CD8-positive, alpha-beta memory T cell (primary cell): ENCODE measurements around the gene CTNNA3. TPM values are rescaled to one million over a fixed set of nuclear protein-coding genes. Genes with fewer than 3 reads are reported as not detected.

Source experiments
- CTCF ChIA-PET: fragments of 350-600 bp; sonication (Branson Sonifier 250); formaldehyde crosslinking; loops from one replicate; lab custom pipeline; 2021; ENCODE audit warnings: antibody characterized with exemption; lab: Charles Lee
- POLR2A ChIA-PET: fragments of 350-600 bp; sonication (Branson Sonifier 250); formaldehyde crosslinking; loops from one replicate; lab custom pipeline; 2021; ENCODE audit warnings: antibody characterized with exemption; lab: Charles Lee
- DNase-seq, 5 donors: peaks; one replicate each; pipeline versions ENCODE4 v3.0.0 to v3.0.0-alpha.2; 2020 to 2022; ENCODE audit warnings: mixed read lengths in 1 of 5
- H3K27ac ChIP-seq: one replicate; pipeline ENCODE4 v1.7.0; 2013; ENCODE audit warnings: low read depth, mild to moderate bottlenecking, low read length, moderate library complexity
- H3K27me3 ChIP-seq: 2 replicates; pipeline ENCODE4 v1.7.0; 2013; ENCODE audit warnings: low read length, mild to moderate bottlenecking; ENCODE audit not compliant: insufficient read depth, poor library complexity, severe bottlenecking
- H3K36me3 ChIP-seq: 2 replicates; pipeline ENCODE4 v1.7.0; 2013; ENCODE audit warnings: mild to moderate bottlenecking, low read length, moderate library complexity; ENCODE audit not compliant: insufficient read depth
- H3K4me1 ChIP-seq: 2 replicates; pipeline ENCODE4 v1.7.0; 2013; ENCODE audit warnings: mild to moderate bottlenecking, low read length, moderate library complexity; ENCODE audit not compliant: insufficient read depth
- H3K4me3 ChIP-seq: 2 replicates; pipeline ENCODE4 v1.7.0; 2013; ENCODE audit warnings: mild to moderate bottlenecking, low read length
- H3K9me3 ChIP-seq: 2 replicates; pipeline ENCODE4 v1.7.0; 2013; ENCODE audit warnings: mild to moderate bottlenecking, low read length
- H3K27ac Mint-ChIP-seq, 8 donors: one replicate each; pipeline ENCODE4 v1.8.0; 2020 to 2021; ENCODE audit warnings: mixed read lengths in 8 of 8, mild to moderate bottlenecking in 6 of 8, inconsistent platforms in 3 of 8, moderate library complexity in 3 of 8
- H3K27me3 Mint-ChIP-seq, 2 donors: one replicate each; pipeline ENCODE4 v1.8.0; 2020 to 2021; ENCODE audit warnings: mixed read lengths in 2 of 2, mild to moderate bottlenecking in 1 of 2, moderate library complexity in 1 of 2
- H3K36me3 Mint-ChIP-seq, 3 donors: one replicate each; pipeline ENCODE4 v1.8.0; 2020 to 2021; ENCODE audit warnings: mixed read lengths in 3 of 3, inconsistent platforms in 1 of 3, mild to moderate bottlenecking in 1 of 3
- H3K4me1 Mint-ChIP-seq, 3 donors: one replicate each; pipeline ENCODE4 v1.8.0; 2020 to 2021; ENCODE audit warnings: mixed read lengths in 3 of 3, inconsistent platforms in 1 of 3, mild to moderate bottlenecking in 1 of 3
- H3K4me3 Mint-ChIP-seq, 7 donors: one replicate each; pipeline ENCODE4 v1.8.0; 2020 to 2021; ENCODE audit warnings: mixed read lengths in 7 of 7, mild to moderate bottlenecking in 6 of 7, moderate library complexity in 4 of 7, inconsistent platforms in 2 of 7
- H3K9me3 Mint-ChIP-seq, 5 donors: one replicate each; pipeline ENCODE4 v1.8.0; 2020 to 2022; ENCODE audit warnings: mixed read lengths in 5 of 5, mild to moderate bottlenecking in 3 of 5, moderate library complexity in 2 of 5, inconsistent platforms in 1 of 5
- polyA plus RNA-seq: library from polyadenylated mRNA; unstranded; fragments of 300-500 nt; fragmentation: Illumina TruSeq; gene quantifications from one replicate; pipeline ENCODE4 v1.2.3, GENCODE V29; 2021
- total RNA-seq, 2 experiments: library from RNA; stranded (reverse); gene quantifications; one replicate each; pipeline ENCODE4 v1.2.3, GENCODE V29; 2021

Gene CTNNA3
- total and polyA plus RNA-seq, 3 experiments from 2014 or later, result 0.92 TPM; not detected in 2

- Mint-ChIP-seq H3K36me3 (no peaks in the 10 kb centered on the region), H3K4me3 (no peak overlapping the region), H3K27ac (no peak overlapping the region), H3K4me1 (no peaks in the 10 kb centered on the region), H3K27me3 (peaks cover 3 to 11% of the 10 kb centered on the region in 2 donors), H3K9me3 (peaks cover 0 to 9% (median 3%) of the 10 kb centered on the region in 5 donors)
- Histone ChIP-seq H3K27me3 (no peaks in the 10 kb centered on the region), H3K27ac (no peak overlapping the region), H3K4me3 (no peak overlapping the region), H3K9me3 (no peaks in the 10 kb centered on the region), H3K36me3 (no peaks in the 10 kb centered on the region), H3K4me1 (no peaks in the 10 kb centered on the region)
- POLR2A ChIA-PET, result no interaction called here
- no peak for DNase-seq
- CTCF ChIA-PET, result no interaction called here
Observed at GRCh38 chr10:67487906-67488619, 207.9 kb downstream of the CTNNA3 start.

- POLR2A ChIA-PET, result no interaction called here
- no peak for DNase-seq
- Mint-ChIP-seq H3K27me3 (peaks cover 3 to 11% of the 10 kb centered on the region in 2 donors), H3K4me3 (no peak overlapping the region), H3K4me1 (no peaks in the 10 kb centered on the region), H3K36me3 (no peaks in the 10 kb centered on the region), H3K27ac (no peak overlapping the region), H3K9me3 (peaks cover 0 to 9% (median 3%) of the 10 kb centered on the region in 5 donors)
- Histone ChIP-seq H3K4me1 (no peaks in the 10 kb centered on the region), H3K36me3 (no peaks in the 10 kb centered on the region), H3K27ac (no peak overlapping the region), H3K9me3 (no peaks in the 10 kb centered on the region), H3K27me3 (no peaks in the 10 kb centered on the region), H3K4me3 (no peak overlapping the region)
- CTCF ChIA-PET, result no interaction called here
Observed at GRCh38 chr10:67487199-67487598, 208.8 kb downstream of the CTNNA3 start.

GRCh38 chr10:67477868-67478267 lies 218.1 kb downstream of the CTNNA3 start:
- Mint-ChIP-seq H3K4me1 (no peaks in the 10 kb centered on the region), H3K27me3 (peaks cover 0 to 2% of the 10 kb centered on the region in 2 donors), H3K36me3 (peaks cover 0 to 6% (median 1%) of the 10 kb centered on the region in 3 donors), H3K9me3 (peaks cover 19 to 36% (median 22%) of the 10 kb centered on the region in 5 donors), H3K27ac (no peak overlapping the region), H3K4me3 (no peak overlapping the region)
- Histone ChIP-seq H3K27me3 (no peaks in the 10 kb centered on the region), H3K27ac (no peak overlapping the region), H3K9me3 (peaks cover 5% of the 10 kb centered on the region), H3K4me1 (no peaks in the 10 kb centered on the region), H3K36me3 (no peaks in the 10 kb centered on the region), H3K4me3 (no peak overlapping the region)
- no peak for DNase-seq
- ChIA-PET CTCF (no interaction called here), POLR2A (no interaction called here)

GRCh38 chr10:67476201-67476600 lies 219.8 kb downstream of the CTNNA3 start:
- no peaks in the 10 kb centered on the region for H3K4me1 ChIP-seq
- H3K36me3 ChIP-seq, result no peaks in the 10 kb centered on the region
- ChIA-PET CTCF (no interaction called here), POLR2A (no interaction called here)
- peaks cover 5% of the 10 kb centered on the region for H3K9me3 ChIP-seq
- Mint-ChIP-seq H3K27ac (no peak overlapping the region), H3K4me1 (peaks cover 0 to 3% (median 0%) of the 10 kb centered on the region in 3 donors), H3K27me3 (peaks cover 0 to 5% of the 10 kb centered on the region in 2 donors), H3K4me3 (no peak overlapping the region), H3K36me3 (peaks cover 0 to 6% (median 1%) of the 10 kb centered on the region in 3 donors), H3K9me3 (peaks cover 19 to 34% (median 21%) of the 10 kb centered on the region in 5 donors)
- no peaks in the 10 kb centered on the region for H3K27me3 ChIP-seq
- H3K27ac ChIP-seq, result no peak overlapping the region
- DNase-seq, result no peak
- no peak overlapping the region for H3K4me3 ChIP-seq

- no peak overlapping the region for H3K27ac Mint-ChIP-seq
- H3K27ac ChIP-seq, result no peak overlapping the region
- H3K36me3 Mint-ChIP-seq, result peaks cover 0 to 6% (median 1%) of the 10 kb centered on the region in 3 donors
- peaks cover 5% of the 10 kb centered on the region for H3K9me3 ChIP-seq
- H3K4me1 Mint-ChIP-seq, result peaks cover 0 to 3% (median 0%) of the 10 kb centered on the region in 3 donors
- no peaks in the 10 kb centered on the region for H3K4me1 ChIP-seq
- peaks cover 15 to 18% (median 16%) of the 10 kb centered on the region in 5 donors for H3K9me3 Mint-ChIP-seq
- H3K36me3 ChIP-seq, result no peaks in the 10 kb centered on the region
- DNase-seq, result no peak
- no peak overlapping the region for H3K4me3 ChIP-seq
- CTCF ChIA-PET, result no interaction called here
- H3K4me3 Mint-ChIP-seq, result no peak overlapping the region
- H3K27me3 Mint-ChIP-seq, result peaks cover 0 to 5% of the 10 kb centered on the region in 2 donors
- no peaks in the 10 kb centered on the region for H3K27me3 ChIP-seq
- POLR2A ChIA-PET, result no interaction called here
Observed at GRCh38 chr10:67473850-67474633, 222.0 kb downstream of the CTNNA3 start.

- Histone ChIP-seq H3K27me3 (no peaks in the 10 kb centered on the region), H3K4me3 (no peak overlapping the region), H3K4me1 (no peaks in the 10 kb centered on the region), H3K36me3 (no peaks in the 10 kb centered on the region), H3K9me3 (no peaks in the 10 kb centered on the region), H3K27ac (no peak overlapping the region)
- peaks cover 1 to 10% of the 10 kb centered on the region in 2 donors for H3K27me3 Mint-ChIP-seq
- H3K9me3 Mint-ChIP-seq, result peaks cover 0 to 5% (median 0%) of the 10 kb centered on the region in 5 donors
- H3K27ac Mint-ChIP-seq, result no peak overlapping the region
- no peak for DNase-seq
- POLR2A ChIA-PET, result no interaction called here
- CTCF ChIA-PET, result no interaction called here
- peaks cover 0 to 1% (median 0%) of the 10 kb centered on the region in 3 donors for H3K36me3 Mint-ChIP-seq
- H3K4me3 Mint-ChIP-seq, result no peak overlapping the region
- peaks cover 0 to 3% (median 0%) of the 10 kb centered on the region in 3 donors for H3K4me1 Mint-ChIP-seq
Observed at GRCh38 chr10:67471022-67471421, 225.0 kb downstream of the CTNNA3 start.

GRCh38 chr10:67464278-67464677 lies 231.7 kb downstream of the CTNNA3 start:
- DNase-seq, result no peak
- H3K36me3 ChIP-seq, result no peaks in the 10 kb centered on the region
- H3K4me3 ChIP-seq, result no peak overlapping the region
- H3K27me3 ChIP-seq, result no peaks in the 10 kb centered on the region
- Mint-ChIP-seq H3K36me3 (no peaks in the 10 kb centered on the region), H3K27ac (no peak overlapping the region), H3K9me3 (peaks cover 0 to 3% (median 0%) of the 10 kb centered on the region in 5 donors), H3K27me3 (peaks cover 3 to 12% of the 10 kb centered on the region in 2 donors), H3K4me1 (no peaks in the 10 kb centered on the region), H3K4me3 (no peak overlapping the region)
- no peaks in the 10 kb centered on the region for H3K9me3 ChIP-seq
- H3K27ac ChIP-seq, result no peak overlapping the region
- H3K4me1 ChIP-seq, result no peaks in the 10 kb centered on the region
- ChIA-PET POLR2A (no interaction called here), CTCF (no interaction called here)

- H3K36me3 ChIP-seq, result no peaks in the 10 kb centered on the region
- H3K4me3 ChIP-seq, result no peak overlapping the region
- no peak for DNase-seq
- H3K27me3 ChIP-seq, result no peaks in the 10 kb centered on the region
- H3K27me3 Mint-ChIP-seq, result no peaks in the 10 kb centered on the region
- no peaks in the 10 kb centered on the region for H3K9me3 ChIP-seq
- no peak overlapping the region for H3K4me3 Mint-ChIP-seq
- H3K27ac Mint-ChIP-seq, result no peak overlapping the region
- no peaks in the 10 kb centered on the region for H3K36me3 Mint-ChIP-seq
- ChIA-PET CTCF (no interaction called here), POLR2A (no interaction called here)
- no peaks in the 10 kb centered on the region for H3K4me1 Mint-ChIP-seq
- H3K27ac ChIP-seq, result no peak overlapping the region
- no peaks in the 10 kb centered on the region for H3K4me1 ChIP-seq
- peaks cover 5 to 13% (median 8%) of the 10 kb centered on the region in 5 donors for H3K9me3 Mint-ChIP-seq
Observed at GRCh38 chr10:67452892-67453291, 243.1 kb downstream of the CTNNA3 start.
